H9 (cell line): ENCODE results near the gene ZFYVE28. TPM values are rescaled to one million over a fixed set of nuclear protein-coding genes. Genes with fewer than 3 reads are reported as not detected.

ENCODE experiments used
- DNase-seq: peaks from one replicate; pipeline ENCODE4 v3.0.0-alpha.2; 2017
- H2AFZ ChIP-seq: one replicate; pipeline ENCODE4 v1.6.1; 2013; ENCODE audit warnings: mild to moderate bottlenecking, low read length, control low read depth, moderate library complexity
- H2AK5ac ChIP-seq: 2 replicates; pipeline ENCODE4 v1.6.1; 2013; ENCODE audit warnings: low read length, control low read depth, mixed read lengths; ENCODE audit not compliant: insufficient read length
- H2BK120ac ChIP-seq: one replicate; pipeline ENCODE4 v1.6.1; 2013; ENCODE audit warnings: low read depth, mild to moderate bottlenecking, low read length, control low read depth, inconsistent platforms; ENCODE audit not compliant: poor library complexity, severe bottlenecking
- H2BK12ac ChIP-seq: 2 replicates; pipeline ENCODE4 v1.6.1; 2013; ENCODE audit warnings: low read length, control low read depth, mixed read lengths, low read depth; ENCODE audit not compliant: insufficient read length
- H2BK15ac ChIP-seq: 2 replicates; pipeline ENCODE4 v1.6.1; 2013; ENCODE audit warnings: low read depth, low read length, control low read depth
- H2BK20ac ChIP-seq: one replicate; pipeline ENCODE4 v1.6.1; 2013; ENCODE audit warnings: low read depth, mild to moderate bottlenecking, low read length, control low read depth, inconsistent platforms; ENCODE audit not compliant: poor library complexity, severe bottlenecking
- H2BK5ac ChIP-seq: 2 replicates; pipeline ENCODE4 v1.6.1; 2013; ENCODE audit warnings: low read length, control low read depth, mixed read lengths; ENCODE audit not compliant: insufficient read length
- H3K14ac ChIP-seq: 2 replicates; pipeline ENCODE4 v1.6.1; 2013; ENCODE audit warnings: low read length, control low read depth; ENCODE audit not compliant: insufficient read depth
- H3K18ac ChIP-seq: 2 replicates; pipeline ENCODE4 v1.6.1; 2013; ENCODE audit warnings: low read depth, mild to moderate bottlenecking, mixed read lengths, low read length, control low read depth; ENCODE audit not compliant: insufficient read length
- H3K23ac ChIP-seq: 2 replicates; pipeline ENCODE4 v1.6.1; 2013; ENCODE audit warnings: low read length, control low read depth, mixed read lengths, low read depth; ENCODE audit not compliant: insufficient read length
- H3K23me2 ChIP-seq: 2 replicates; pipeline ENCODE4 v1.6.1; 2013; ENCODE audit warnings: low read depth, mild to moderate bottlenecking, mixed read lengths, low read length, control low read depth; ENCODE audit not compliant: insufficient read length, poor library complexity, severe bottlenecking
- H3K27ac ChIP-seq: 2 replicates; pipeline ENCODE4 v1.5.1; 2013; ENCODE audit warnings: low read length, control low read depth, mixed read lengths, low read depth; ENCODE audit not compliant: insufficient read length
- H3K27me3 ChIP-seq: 2 replicates; pipeline ENCODE4 v1.6.1; 2013; ENCODE audit warnings: low read length, control low read depth, inconsistent platforms; ENCODE audit not compliant: insufficient read depth
- H3K4ac ChIP-seq: 2 replicates; pipeline ENCODE4 v1.6.1; 2013; ENCODE audit warnings: low read depth, mild to moderate bottlenecking, control low read depth, inconsistent platforms, low read length, moderate library complexity
- H3K4me1 ChIP-seq: 2 replicates; pipeline ENCODE4 v1.6.1; 2013; ENCODE audit warnings: low read length, control low read depth, inconsistent platforms; ENCODE audit not compliant: insufficient read depth
- H3K4me2 ChIP-seq: 2 replicates; pipeline ENCODE4 v1.6.1; 2013; ENCODE audit warnings: low read length, control low read depth, mixed read lengths; ENCODE audit not compliant: insufficient read length, insufficient read depth
- H3K56ac ChIP-seq: 2 replicates; pipeline ENCODE4 v1.6.1; 2013; ENCODE audit warnings: low read depth, mild to moderate bottlenecking, mixed read lengths, low read length, control low read depth; ENCODE audit not compliant: insufficient read length
- H3K79me1 ChIP-seq: 2 replicates; pipeline ENCODE4 v1.6.1; 2013; ENCODE audit warnings: low read depth, mild to moderate bottlenecking, moderate library complexity, low read length, control low read depth, inconsistent platforms; ENCODE audit not compliant: insufficient read depth, poor library complexity, severe bottlenecking
- H3K79me2 ChIP-seq: 2 replicates; pipeline ENCODE4 v1.6.1; 2013; ENCODE audit warnings: low read length, control low read depth, inconsistent platforms; ENCODE audit not compliant: insufficient read depth
- H3K9ac ChIP-seq: 2 replicates; pipeline ENCODE4 v1.6.1; 2013; ENCODE audit warnings: low read length, control low read depth, mixed read lengths; ENCODE audit not compliant: insufficient read length; ENCODE audit errors: extremely low read depth
- H3K9me3 ChIP-seq: one replicate; pipeline ENCODE4 v1.6.1; 2013; ENCODE audit warnings: low read depth, low read length, inconsistent platforms; ENCODE audit not compliant: control insufficient read depth
- H3T11ph ChIP-seq: one replicate; pipeline ENCODE4 v1.6.1; 2013; ENCODE audit warnings: mild to moderate bottlenecking, low read length, control low read depth, inconsistent platforms
- H4K20me1 ChIP-seq: one replicate; pipeline ENCODE4 v1.6.1; 2013; ENCODE audit not compliant: control insufficient read depth, insufficient read length, insufficient read depth
- H4K5ac ChIP-seq: 2 replicates; pipeline ENCODE4 v1.6.1; 2013; ENCODE audit warnings: low read depth, mild to moderate bottlenecking, mixed read lengths, low read length, control low read depth; ENCODE audit not compliant: insufficient read length
- H4K8ac ChIP-seq: replicated peaks from 2 replicates; pipeline ENCODE4 v1.6.1; 2013; ENCODE audit warnings: low read length, control low read depth, mixed read lengths, low read depth; ENCODE audit not compliant: insufficient read length
- H4K91ac ChIP-seq: 2 replicates; pipeline ENCODE4 v1.6.1; 2013; ENCODE audit warnings: low read depth, mild to moderate bottlenecking, moderate library complexity, mixed read lengths, low read length, control low read depth; ENCODE audit not compliant: insufficient read length
- H3K27ac Mint-ChIP-seq, 3 experiments: 2 replicates in 2 of 3; 3 replicates in 1 of 3; pipeline ENCODE4 v1.8.0; 2020 to 2021; ENCODE audit warnings: mixed read lengths in 3 of 3, mild to moderate bottlenecking in 1 of 3, moderate library complexity in 1 of 3
- H3K27me3 Mint-ChIP-seq: 2 replicates; pipeline ENCODE4 v1.8.0; 2021; ENCODE audit warnings: low read depth, mild to moderate bottlenecking, moderate library complexity, mixed read lengths
- H3K36me3 Mint-ChIP-seq, 3 experiments: 2 replicates in 2 of 3; 3 replicates in 1 of 3; pipeline ENCODE4 v1.8.0; 2020 to 2021; ENCODE audit warnings: low read depth in 3 of 3, mixed read lengths in 3 of 3; ENCODE audit not compliant: insufficient read depth in 1 of 3
- H3K4me1 Mint-ChIP-seq, 2 experiments: 2 replicates each; pipeline ENCODE4 v1.8.0; 2020; ENCODE audit warnings: mixed read lengths in 2 of 2
- H3K4me3 Mint-ChIP-seq, 2 experiments: 2 replicates in 1 of 2; 3 replicates in 1 of 2; pipeline ENCODE4 v1.8.0; 2020 to 2021; ENCODE audit warnings: mild to moderate bottlenecking in 2 of 2, mixed read lengths in 2 of 2, moderate library complexity in 1 of 2
- H3K9me3 Mint-ChIP-seq, 2 experiments: 2 replicates in 1 of 2; 3 replicates in 1 of 2; pipeline ENCODE4 v1.8.0; 2020; ENCODE audit warnings: mild to moderate bottlenecking in 2 of 2, mixed read lengths in 2 of 2, moderate library complexity in 1 of 2
- CTCF ChIP-seq: fragments of 200-600 bp; sonication (generic); conservative IDR thresholded peaks from 3 replicates; pipeline ENCODE4 v1.8.0; 2021; ENCODE audit warnings: antibody characterized with exemption, mild to moderate bottlenecking
- WGBS: extraction: QIAGEN DNeasy Blood & Tissue Kit; methylation state at CpG from one replicate; pipeline ENCODE4 v1.1.7; 2013; ENCODE audit warnings: missing lambda C conversion rate, low lambda C conversion rate, mixed read lengths; ENCODE audit not compliant: insufficient read length; ENCODE audit errors: extremely low coverage; 5-methylcytosine and 5-hydroxymethylcytosine counted together
- total RNA-seq: library from RNA; stranded (reverse); gene quantifications from 2 replicates; pipeline ENCODE4 v1.2.1, GENCODE V29; 2021

Gene ZFYVE28
- total RNA-seq, 1 experiment from 2014 or later, result 0.98 TPM

GRCh38 chr4:2305766-2306501, 112.5 kb downstream of the ZFYVE28 start:
- Histone ChIP-seq H3K79me2 (no peaks in the 10 kb centered on the region), H3K23ac (no peak overlapping the region), H4K91ac (no peak overlapping the region), H3K9ac (no peak overlapping the region), H2BK20ac (no peak overlapping the region), H2BK5ac (no peak overlapping the region), H2AFZ (no peak overlapping the region), H3K27ac (no peak overlapping the region), H2BK12ac (no peak overlapping the region), H3K4me2 (no peak overlapping the region), H4K20me1 (no peaks in the 10 kb centered on the region), H2BK120ac (no peak overlapping the region), H2BK15ac (no peak overlapping the region), H3K14ac (no peak overlapping the region), H3K18ac (no peak overlapping the region), H2AK5ac (no peak overlapping the region), H3K9me3 (peaks cover 6% of the 10 kb centered on the region), H3K4ac (no peak overlapping the region), H4K8ac (no peak overlapping the region), H3K4me1 (no peaks in the 10 kb centered on the region), H3K23me2 (no peaks in the 10 kb centered on the region), H3T11ph (no peak overlapping the region), H3K79me1 (no peaks in the 10 kb centered on the region), H3K56ac (no peak overlapping the region), H4K5ac (no peak overlapping the region), H3K27me3 (no peaks in the 10 kb centered on the region)
- Mint-ChIP-seq H3K27ac (no peak overlapping the region), H3K9me3 (peaks cover 19 to 23% of the 10 kb centered on the region in 2 experiments), H3K27me3 (peaks cover 3% of the 10 kb centered on the region), H3K4me3 (no peak overlapping the region), H3K36me3 (peaks cover 4 to 12% (median 7%) of the 10 kb centered on the region in 3 experiments; a peak in 5 of 7 replicates), H3K4me1 (no peaks in the 10 kb centered on the region)
- WGBS, result no CpG with 5 or more reads among the region's 11 CpGs
- TF ChIP-seq CTCF, result no peak
- DNase-seq, result no peak
